Measurements from ENCODE around the gene NAA35.
"Not testable (repeated sequence)": the region's sequence is repeated elsewhere in the genome, so short reads cannot be mapped to it uniquely, and the experiment has no call there.

Gene NAA35

GRCh38 chr9:85949586-85950335 lies 8.8 kb downstream of the NAA35 start:
- DNase-seq, result no peak

GRCh38 chr9:85959955-85960354 lies 19.0 kb downstream of the NAA35 start:
- no peak for DNase-seq

GRCh38 chr9:85960688-85961093 lies 19.7 kb downstream of the NAA35 start:
- no peak for DNase-seq

GRCh38 chr9:85964526-85964925 lies 23.6 kb downstream of the NAA35 start:
- no peak for DNase-seq

GRCh38 chr9:85964949-85965348 lies 24.0 kb downstream of the NAA35 start:
- no peak for DNase-seq

- DNase-seq, result no peak
Observed at GRCh38 chr9:85969727-85970126, 28.8 kb downstream of the NAA35 start.

GRCh38 chr9:85971731-85972130 lies 30.8 kb downstream of the NAA35 start:
- DNase-seq, result no peak

- DNase-seq, result no peak
Observed at GRCh38 chr9:85973238-85973637, 32.3 kb downstream of the NAA35 start.

GRCh38 chr9:85974055-85974547 lies 33.2 kb downstream of the NAA35 start:
- not testable (repeated sequence) for DNase-seq

GRCh38 chr9:85978496-85978895 lies 37.5 kb downstream of the NAA35 start:
- DNase-seq, result no peak

GRCh38 chr9:85981369-85981768 lies 40.4 kb downstream of the NAA35 start:
- no peak for DNase-seq

GRCh38 chr9:85984457-85984856 lies 43.5 kb downstream of the NAA35 start:
- DNase-seq, result no peak

GRCh38 chr9:85987236-85987635 lies 46.3 kb downstream of the NAA35 start:
- no peak for DNase-seq

GRCh38 chr9:85994191-85994590 lies 53.2 kb downstream of the NAA35 start:
- no peak for DNase-seq

- DNase-seq, result no peak
Observed at GRCh38 chr9:85995097-85995496, 54.2 kb downstream of the NAA35 start.

- DNase-seq, result no peak
Observed at GRCh38 chr9:85995599-85995998, 54.7 kb downstream of the NAA35 start.

- DNase-seq, result no peak
Observed at GRCh38 chr9:86005253-86005775, 64.4 kb downstream of the NAA35 start.

GRCh38 chr9:86009133-86009532 lies 68.2 kb downstream of the NAA35 start:
- no peak for DNase-seq

- DNase-seq, result no peak
Observed at GRCh38 chr9:86020731-86021130, 79.8 kb downstream of the NAA35 start.

- no peak for DNase-seq
Observed at GRCh38 chr9:86021166-86021565, 80.2 kb downstream of the NAA35 start.

- DNase-seq, result no peak
Observed at GRCh38 chr9:86022687-86023266, 81.8 kb downstream of the NAA35 start.

- DNase-seq, result no peak
Observed at GRCh38 chr9:86027767-86028166, 86.8 kb downstream of the NAA35 start.

- peak; percentile 39 for DNase-seq
Observed at GRCh38 chr9:86034863-86035734, 94.2 kb downstream of the NAA35 start.

Data from stimulated activated CD8-positive, alpha-beta memory T cell treated with anti-CD3 and anti-CD28 coated beads, Interleukin-4, amount 100 ng/mL, for 48 hours (primary cell).